ENCODE data around the gene GMPPB. TPM values are rescaled to one million over a fixed set of nuclear protein-coding genes. Genes with fewer than 3 reads are reported as not detected.

GMPPB gene
- 10 to 100 TPM; 50.4 to 53.0 TPM for total RNA-seq

- Mint-ChIP-seq H3K4me1 (ENCODE audit: low read depth) (peaks cover 32% of the 10 kb centered on the region), H3K36me3 (ENCODE audit: low read depth) (peaks cover 43% of the 10 kb centered on the region), H3K9me3 (ENCODE audit: insufficient read depth) (no peaks in the 10 kb centered on the region), H3K4me3 (peak within 1 kb of the TSS; percentile 95), H3K27me3 (ENCODE audit: low read depth) (no peaks in the 10 kb centered on the region), H3K27ac (peak within 1 kb of the TSS; percentile 98)
- CTCF ChIA-PET: interaction anchor here (1.7 to 2.7 kb wide), 2 partner anchors 23 to 116 kb away, joined by 4 to 6 read pairs; no protein-coding TSS in a partner anchor
- POLR2A ChIA-PET: interaction anchor here (0.6 to 2.6 kb wide), 6 partner anchors 11 to 365 kb away, joined by 3 to 13 read pairs (median 3); partner anchors contain the start of gene IP6K1
- ATAC-seq (peak; percentile 82), DNase-seq (peak; percentile 96)
Measured at GRCh38 chr3:49723628-49724551, at the start of gene GMPPB. TSS of gene GMPPB (minus strand) at chr3:49723951. CDS start at chr3:49723726, 225 bp downstream.

GRCh38 chr3:49772703-49773102 is 49.0 kb upstream of the GMPPB start:
- H3K36me3 Mint-ChIP-seq (ENCODE audit: low read depth): peaks cover 19% of the 10 kb centered on the region
- ATAC-seq (no peak), DNase-seq (no peak)
- ChIA-PET CTCF (interaction anchor here (1.4 kb wide), 1 partner anchor 233 kb away, joined by 3 read pairs; no protein-coding TSS in a partner anchor), POLR2A (no interaction called here)
- H3K9me3 Mint-ChIP-seq (ENCODE audit: insufficient read depth): no peaks in the 10 kb centered on the region
- H3K4me1 Mint-ChIP-seq (ENCODE audit: low read depth): peaks cover 4% of the 10 kb centered on the region
- no peak overlapping the region for H3K27ac Mint-ChIP-seq
- no peak overlapping the region for H3K4me3 Mint-ChIP-seq
- H3K27me3 Mint-ChIP-seq (ENCODE audit: low read depth): no peaks in the 10 kb centered on the region

GRCh38 chr3:49771340-49771938 is 47.7 kb upstream of the GMPPB start:
- ATAC-seq (no peak), DNase-seq (no peak)
- Mint-ChIP-seq H3K9me3 (ENCODE audit: insufficient read depth) (no peaks in the 10 kb centered on the region), H3K4me3 (no peak overlapping the region), H3K27ac (no peak overlapping the region), H3K27me3 (ENCODE audit: low read depth) (no peaks in the 10 kb centered on the region), H3K36me3 (ENCODE audit: low read depth) (peaks cover 13% of the 10 kb centered on the region), H3K4me1 (ENCODE audit: low read depth) (peaks cover 4% of the 10 kb centered on the region)
- CTCF ChIA-PET: interaction anchor here (1.6 kb wide), 1 partner anchor 67 kb away, joined by 4 read pairs; no protein-coding TSS in a partner anchor
- POLR2A ChIA-PET: no interaction called here

- Mint-ChIP-seq H3K4me1 (ENCODE audit: low read depth) (peaks cover 4% of the 10 kb centered on the region), H3K36me3 (ENCODE audit: low read depth) (peaks cover 6% of the 10 kb centered on the region)
- CTCF ChIA-PET: interaction anchor here (1.7 kb wide), 1 partner anchor 69 kb away, joined by 6 read pairs; no protein-coding TSS in a partner anchor
Measured at GRCh38 chr3:49769926-49770325, 46.2 kb upstream of the GMPPB start.

GRCh38 chr3:49769286-49769915 is 45.6 kb upstream of the GMPPB start:
- peak overlapping the region; percentile 14 for H3K27ac Mint-ChIP-seq
- H3K9me3 Mint-ChIP-seq (ENCODE audit: insufficient read depth): no peaks in the 10 kb centered on the region
- peaks cover 3% of the 10 kb centered on the region for H3K4me1 Mint-ChIP-seq (ENCODE audit: low read depth)
- peaks cover 6% of the 10 kb centered on the region for H3K36me3 Mint-ChIP-seq (ENCODE audit: low read depth)
- ChIA-PET POLR2A (no interaction called here), CTCF (interaction anchor here (1.7 kb wide), 1 partner anchor 70 kb away, joined by 6 read pairs; no protein-coding TSS in a partner anchor)
- no peak for ATAC-seq
- no peaks in the 10 kb centered on the region for H3K27me3 Mint-ChIP-seq (ENCODE audit: low read depth)
- no peak for DNase-seq
- no peak overlapping the region for H3K4me3 Mint-ChIP-seq

More at GRCh38 chr3:49769926-49770325, 46.2 kb upstream of the GMPPB start:
- Mint-ChIP-seq H3K4me3 (no peak overlapping the region), H3K9me3 (ENCODE audit: insufficient read depth) (no peaks in the 10 kb centered on the region), H3K27me3 (ENCODE audit: low read depth) (no peaks in the 10 kb centered on the region), H3K27ac (peak overlapping the region; percentile 14)
- DNase-seq: no peak
- no peak for ATAC-seq
- POLR2A ChIA-PET: no interaction called here

- H3K4me3 Mint-ChIP-seq: no peak overlapping the region
Measured at GRCh38 chr3:49763981-49764380, 40.2 kb upstream of the GMPPB start.

GRCh38 chr3:49761661-49762060 is 37.9 kb upstream of the GMPPB start:
- ATAC-seq (no peak), DNase-seq (no peak)
- Mint-ChIP-seq H3K9me3 (ENCODE audit: insufficient read depth) (no peaks in the 10 kb centered on the region), H3K4me3 (no peak overlapping the region), H3K4me1 (ENCODE audit: low read depth) (no peaks in the 10 kb centered on the region), H3K27ac (no peak overlapping the region), H3K36me3 (ENCODE audit: low read depth) (no peaks in the 10 kb centered on the region), H3K27me3 (ENCODE audit: low read depth) (no peaks in the 10 kb centered on the region)
- ChIA-PET CTCF (no interaction called here), POLR2A (no interaction called here)

More at GRCh38 chr3:49763981-49764380, 40.2 kb upstream of the GMPPB start:
- POLR2A ChIA-PET: no interaction called here
- CTCF ChIA-PET: no interaction called here
- no peaks in the 10 kb centered on the region for H3K9me3 Mint-ChIP-seq (ENCODE audit: insufficient read depth)
- DNase-seq (no peak), ATAC-seq (no peak)
- no peaks in the 10 kb centered on the region for H3K27me3 Mint-ChIP-seq (ENCODE audit: low read depth)
- no peaks in the 10 kb centered on the region for H3K36me3 Mint-ChIP-seq (ENCODE audit: low read depth)
- H3K27ac Mint-ChIP-seq: no peak overlapping the region
- H3K4me1 Mint-ChIP-seq (ENCODE audit: low read depth): peaks cover 1% of the 10 kb centered on the region

GRCh38 chr3:49759226-49759625 is 35.5 kb upstream of the GMPPB start:
- H3K9me3 Mint-ChIP-seq (ENCODE audit: insufficient read depth): no peaks in the 10 kb centered on the region
- H3K27ac Mint-ChIP-seq: no peak overlapping the region
- ChIA-PET POLR2A (no interaction called here), CTCF (no interaction called here)
- H3K4me3 Mint-ChIP-seq: no peak overlapping the region
- H3K27me3 Mint-ChIP-seq (ENCODE audit: low read depth): no peaks in the 10 kb centered on the region
- no peak for ATAC-seq
- no peaks in the 10 kb centered on the region for H3K36me3 Mint-ChIP-seq (ENCODE audit: low read depth)
- no peaks in the 10 kb centered on the region for H3K4me1 Mint-ChIP-seq (ENCODE audit: low read depth)
- DNase-seq: no peak

- no peak overlapping the region for H3K4me3 Mint-ChIP-seq
- no peaks in the 10 kb centered on the region for H3K9me3 Mint-ChIP-seq (ENCODE audit: insufficient read depth)
- H3K36me3 Mint-ChIP-seq (ENCODE audit: low read depth): no peaks in the 10 kb centered on the region
- H3K27me3 Mint-ChIP-seq (ENCODE audit: low read depth): no peaks in the 10 kb centered on the region
- DNase-seq (no peak), ATAC-seq (no peak)
- ChIA-PET CTCF (no interaction called here), POLR2A (no interaction called here)
- H3K27ac Mint-ChIP-seq: no peak overlapping the region
- H3K4me1 Mint-ChIP-seq (ENCODE audit: low read depth): no peaks in the 10 kb centered on the region
Measured at GRCh38 chr3:49757197-49757596, 33.4 kb upstream of the GMPPB start.

GRCh38 chr3:49756036-49756435 is 32.3 kb upstream of the GMPPB start:
- Mint-ChIP-seq H3K36me3 (ENCODE audit: low read depth) (no peaks in the 10 kb centered on the region), H3K27ac (no peak overlapping the region), H3K4me1 (ENCODE audit: low read depth) (no peaks in the 10 kb centered on the region), H3K27me3 (ENCODE audit: low read depth) (no peaks in the 10 kb centered on the region), H3K4me3 (no peak overlapping the region), H3K9me3 (ENCODE audit: insufficient read depth) (no peaks in the 10 kb centered on the region)
- CTCF ChIA-PET: no interaction called here
- DNase-seq (no peak), ATAC-seq (no peak)
- POLR2A ChIA-PET: no interaction called here

GRCh38 chr3:49754536-49754935 is 30.8 kb upstream of the GMPPB start:
- peaks cover 1% of the 10 kb centered on the region for H3K36me3 Mint-ChIP-seq (ENCODE audit: low read depth)
- H3K27ac Mint-ChIP-seq: no peak overlapping the region
- no peak for DNase-seq
- CTCF ChIA-PET: no interaction called here
- no peaks in the 10 kb centered on the region for H3K27me3 Mint-ChIP-seq (ENCODE audit: low read depth)
- ATAC-seq: no peak
- no peaks in the 10 kb centered on the region for H3K9me3 Mint-ChIP-seq (ENCODE audit: insufficient read depth)
- H3K4me1 Mint-ChIP-seq (ENCODE audit: low read depth): no peaks in the 10 kb centered on the region
- POLR2A ChIA-PET: interaction anchor here (0.6 kb wide), 1 partner anchor 237 kb away, joined by 4 read pairs; no protein-coding TSS in a partner anchor
- no peak overlapping the region for H3K4me3 Mint-ChIP-seq

GRCh38 chr3:49751501-49751900 is 27.8 kb upstream of the GMPPB start:
- H3K36me3 Mint-ChIP-seq (ENCODE audit: low read depth): peaks cover 4% of the 10 kb centered on the region
- H3K27me3 Mint-ChIP-seq (ENCODE audit: low read depth): no peaks in the 10 kb centered on the region
- DNase-seq (no peak), ATAC-seq (no peak)
- POLR2A ChIA-PET: no interaction called here
- CTCF ChIA-PET: no interaction called here
- no peak overlapping the region for H3K27ac Mint-ChIP-seq
- no peaks in the 10 kb centered on the region for H3K4me1 Mint-ChIP-seq (ENCODE audit: low read depth)
- H3K9me3 Mint-ChIP-seq (ENCODE audit: insufficient read depth): no peaks in the 10 kb centered on the region
- H3K4me3 Mint-ChIP-seq: no peak overlapping the region
